ENCODE data around the gene ZNF579.
"Not testable (repeated sequence)": the region's sequence is repeated elsewhere in the genome, so short reads cannot be mapped to it uniquely, and the experiment has no call there.

Gene ZNF579

DNA sequence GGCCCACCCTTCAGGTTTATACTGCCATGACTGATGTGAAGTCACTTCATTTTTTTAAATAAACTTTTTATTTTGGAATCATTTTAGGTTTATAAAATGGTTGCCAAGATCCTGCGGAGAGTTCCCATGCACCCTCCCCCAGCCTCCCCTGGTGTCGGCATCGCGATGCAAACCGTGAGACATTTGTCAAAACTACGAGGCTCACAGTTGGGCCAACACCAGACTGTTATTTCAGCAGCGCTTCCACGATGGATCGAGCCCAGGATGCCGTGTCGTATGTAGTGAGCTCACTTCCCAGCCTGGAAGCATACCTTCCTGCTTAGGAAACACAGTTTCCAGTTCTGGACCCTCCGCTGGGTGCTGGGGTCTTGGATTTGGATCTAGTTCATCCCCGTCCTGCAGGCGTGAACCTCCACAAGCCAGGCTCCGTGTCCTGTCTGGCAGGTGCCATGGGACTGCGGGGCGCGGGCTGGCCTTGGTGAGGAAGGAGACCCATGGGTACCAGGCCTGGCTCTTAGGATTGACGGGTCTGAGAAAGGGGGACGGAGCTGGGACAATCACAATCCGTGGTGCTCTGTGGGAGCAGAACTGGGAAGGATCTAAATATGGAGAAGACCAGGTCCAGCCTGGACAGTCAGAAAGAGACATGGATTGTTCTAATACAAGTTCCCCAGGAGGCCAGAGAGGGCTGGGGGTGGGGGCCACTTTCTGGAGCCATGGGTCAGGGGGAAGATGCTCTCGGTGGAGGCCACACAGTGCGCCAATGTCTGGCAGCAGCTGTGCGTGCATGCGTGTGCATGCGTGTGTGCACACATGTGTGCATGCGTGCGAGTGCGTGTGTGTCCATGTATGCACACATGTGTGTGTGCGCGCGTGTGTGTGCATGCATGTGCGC is 41.3 kb downstream of the ZNF579 start:
- no peak for DNase-seq (ENCODE audit: low read depth, low spot score)

- no peak for DNase-seq (ENCODE audit: low read depth, low spot score)
Measured at GRCh38 chr19:55538132-55538531, 42.5 kb downstream of the ZNF579 start.

DNA sequence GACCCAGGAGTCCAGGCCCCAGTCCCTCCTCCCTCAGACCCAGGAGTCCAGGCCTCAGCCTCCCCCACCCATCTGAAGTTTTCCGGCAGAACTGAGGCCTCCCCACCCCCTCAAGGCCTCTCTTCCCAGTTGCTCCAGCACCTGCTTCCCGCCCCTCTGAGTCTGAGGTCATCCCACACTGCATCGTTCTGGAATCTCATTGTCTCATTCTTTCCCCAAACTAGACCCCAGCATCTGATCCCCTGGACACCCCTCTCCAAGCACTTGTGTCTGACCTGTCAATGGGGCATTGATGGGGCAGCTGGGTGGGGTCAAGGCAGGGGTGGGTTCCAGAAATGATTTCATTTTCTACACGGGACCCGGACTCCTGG is 42.9 kb downstream of the ZNF579 start:
- DNase-seq (ENCODE audit: low read depth, low spot score): no peak

GRCh38 chr19:55536951-55537740 is 43.5 kb downstream of the ZNF579 start, which contains the start of gene SBK2:
TSS of gene SBK2 (minus strand) at chr19:55537133. CDS start at chr19:55536294, 839 bp downstream.
- DNase-seq (ENCODE audit: low read depth, low spot score): no peak

DNA sequence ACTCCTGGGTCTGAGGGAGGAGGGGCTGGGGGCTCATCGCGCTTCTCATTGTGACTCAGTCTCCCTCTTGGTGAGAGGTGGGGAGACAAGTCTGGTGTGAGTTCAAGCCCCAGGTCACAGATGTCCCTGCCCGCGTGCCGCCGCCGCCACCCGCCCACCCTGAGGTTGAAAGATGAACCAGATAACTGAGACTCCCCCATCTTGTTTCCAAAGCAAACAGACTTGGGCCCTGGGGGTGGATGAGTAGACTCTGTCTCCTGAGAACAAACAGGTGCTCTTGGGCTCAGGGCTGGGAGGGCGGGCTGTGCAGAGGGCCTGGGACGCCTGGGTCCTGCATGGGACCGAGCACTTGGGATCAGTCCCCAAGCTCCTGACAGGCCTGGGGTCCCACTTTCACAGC is 44.3 kb downstream of the ZNF579 start:
- no peak for DNase-seq (ENCODE audit: low read depth, low spot score)

- no peak for DNase-seq (ENCODE audit: low read depth, low spot score)
Measured at GRCh38 chr19:55535965-55536350, 44.7 kb downstream of the ZNF579 start.

DNA sequence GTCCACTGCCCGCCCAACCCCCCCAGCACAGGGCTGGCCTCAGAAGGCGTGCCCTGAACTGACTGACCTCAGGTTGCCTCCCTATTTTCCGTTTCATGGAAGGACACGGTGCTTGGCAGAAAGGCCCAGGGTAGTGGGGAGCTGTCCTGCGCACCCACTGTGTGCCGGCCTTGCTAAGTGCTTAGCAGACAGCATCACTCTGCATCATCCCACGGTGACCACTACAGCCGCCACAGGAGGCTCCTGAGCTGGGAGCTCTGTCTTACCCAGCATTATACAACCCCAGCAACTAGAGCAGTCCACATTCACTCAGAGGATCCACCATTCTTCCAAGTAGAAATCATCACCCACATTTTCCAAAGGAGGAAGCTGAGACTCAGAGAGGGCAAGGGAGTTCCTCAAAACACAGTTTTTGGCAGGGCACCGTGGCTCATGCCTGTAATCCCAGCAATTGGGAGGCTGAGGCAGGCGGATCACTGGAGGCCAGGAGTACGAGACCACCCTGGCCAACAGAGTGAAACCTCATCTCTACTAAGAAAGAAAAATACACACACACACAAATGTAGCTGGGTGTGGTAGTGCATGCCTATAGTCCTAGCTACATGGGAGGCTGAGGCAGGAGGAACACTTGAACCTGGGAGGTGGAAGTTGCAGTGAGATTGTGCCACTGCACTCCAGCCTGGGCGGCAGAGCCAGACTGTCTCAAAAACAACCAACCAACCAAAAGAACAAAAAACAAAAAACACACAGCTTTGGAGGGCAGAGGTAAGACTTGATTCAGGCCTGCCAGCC is 45.3 kb downstream of the ZNF579 start:
- DNase-seq (ENCODE audit: low read depth, low spot score): no peak

- DNase-seq (ENCODE audit: low read depth, low spot score): not testable (repeated sequence)
Measured at GRCh38 chr19:55534280-55534679, 46.4 kb downstream of the ZNF579 start.

- DNase-seq (ENCODE audit: low read depth, low spot score): no peak
Measured at GRCh38 chr19:55530996-55531395, 49.7 kb downstream of the ZNF579 start.

GRCh38 chr19:55529636-55530234 is 50.9 kb downstream of the ZNF579 start:
- no peak for DNase-seq (ENCODE audit: low read depth, low spot score)

GRCh38 chr19:55528030-55528803 is 52.4 kb downstream of the ZNF579 start:
- DNase-seq (ENCODE audit: low read depth, low spot score): no peak

DNA sequence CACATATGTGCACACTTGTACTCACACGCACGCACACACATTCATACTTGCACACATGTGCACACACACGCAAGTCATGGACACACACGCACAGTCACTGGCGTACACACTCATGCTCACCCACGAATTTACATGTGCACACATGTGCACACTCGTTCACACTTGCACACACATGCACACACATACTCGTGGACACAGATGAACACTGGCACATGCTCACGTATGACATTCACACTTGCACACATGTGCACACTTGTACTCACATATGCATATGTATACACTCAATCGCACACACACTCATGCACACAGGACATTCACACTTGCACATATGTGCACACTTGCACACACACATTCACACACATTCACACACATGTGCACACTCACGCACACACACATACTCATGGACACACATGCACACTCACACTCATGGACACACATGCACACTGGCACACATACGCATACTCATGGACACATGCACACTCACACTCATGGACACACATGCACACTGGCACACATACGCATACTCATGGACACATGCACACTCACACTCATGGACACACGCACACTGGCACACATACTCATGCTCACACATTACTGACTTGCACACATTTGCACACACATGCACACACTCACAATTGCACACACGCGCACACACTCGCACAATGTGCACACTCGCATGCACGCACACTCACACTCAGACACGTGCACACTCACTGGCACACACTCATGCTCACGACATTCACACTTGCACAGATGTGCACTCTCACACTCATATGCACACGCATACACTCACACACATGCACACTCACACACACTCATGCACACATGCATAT is 53.2 kb downstream of the ZNF579 start:
- DNase-seq (ENCODE audit: low read depth, low spot score): no peak

All from brain pericyte (primary cell).